WERI-Rb-1 (cell line): Measurements from ENCODE around the gene DCDC1.

ENCODE experiments used
- DNase-seq: peaks from one replicate; pipeline ENCODE4 v3.0.0-alpha.2; 2020
- H3K27ac ChIP-seq: fragments of 250-450 bp; sonication (Bioruptor Pico); 2 replicates; pipeline ENCODE4 v1.5.1; 2020; ENCODE audit warnings: mild to moderate bottlenecking, moderate library complexity
- H3K27me3 ChIP-seq: fragments of 250-450 bp; sonication (Bioruptor Pico); 2 replicates; pipeline ENCODE4 v1.5.1; 2021; ENCODE audit warnings: mild to moderate bottlenecking, low read depth, moderate library complexity; ENCODE audit not compliant: insufficient read depth, severe bottlenecking
- H3K36me3 ChIP-seq: fragments of 250-450 bp; sonication (Bioruptor Pico); 2 replicates; pipeline ENCODE4 v1.5.1; 2020; ENCODE audit warnings: mild to moderate bottlenecking, moderate library complexity
- H3K4me3 ChIP-seq: 2 replicates; pipeline ENCODE4 v1.5.1; 2011; ENCODE audit warnings: low read depth, mild to moderate bottlenecking, control low read depth, low read length
- H3K9me3 ChIP-seq: fragments of 250-450 bp; sonication (Bioruptor Pico); 2 replicates; pipeline ENCODE4 v1.5.1; 2021; ENCODE audit warnings: mild to moderate bottlenecking, moderate library complexity; ENCODE audit not compliant: severe bottlenecking
- TF ChIP-seq, protein P1 (sequence below): IDR thresholded peaks from 2 replicates; pipeline ENCODE4 v1.5.1; 2011; ENCODE audit warnings: low read depth, mild to moderate bottlenecking, control low read depth, inconsistent platforms, low read length

Gene DCDC1

DNA sequence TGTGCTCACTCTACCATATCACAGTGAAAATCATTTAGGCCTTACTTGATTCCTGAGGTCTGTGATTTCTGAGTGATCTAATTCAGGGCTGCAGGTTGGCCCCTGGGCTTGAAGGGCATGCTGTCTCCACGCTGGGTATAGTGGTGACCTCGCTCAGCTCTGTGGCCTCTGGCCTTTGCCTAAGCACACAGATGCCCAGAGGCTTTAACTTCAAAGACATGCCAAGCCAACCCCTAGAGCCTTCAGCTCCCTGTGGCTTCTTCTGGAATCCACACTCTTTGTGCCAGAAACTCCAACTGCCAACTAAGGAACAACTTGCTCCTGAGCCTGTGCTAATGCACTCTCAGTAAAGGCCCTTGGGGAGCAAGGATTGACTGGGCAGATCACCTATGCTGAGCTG is 550.8 kb downstream of the DCDC1 start:
- Histone ChIP-seq H3K27me3 (no peaks in the 10 kb centered on the region), H3K36me3 (no peaks in the 10 kb centered on the region), H3K4me3 (no peak overlapping the region), H3K27ac (no peak overlapping the region), H3K9me3 (no peaks in the 10 kb centered on the region)
- no peak for DNase-seq
- TF ChIP-seq, protein P1, sequence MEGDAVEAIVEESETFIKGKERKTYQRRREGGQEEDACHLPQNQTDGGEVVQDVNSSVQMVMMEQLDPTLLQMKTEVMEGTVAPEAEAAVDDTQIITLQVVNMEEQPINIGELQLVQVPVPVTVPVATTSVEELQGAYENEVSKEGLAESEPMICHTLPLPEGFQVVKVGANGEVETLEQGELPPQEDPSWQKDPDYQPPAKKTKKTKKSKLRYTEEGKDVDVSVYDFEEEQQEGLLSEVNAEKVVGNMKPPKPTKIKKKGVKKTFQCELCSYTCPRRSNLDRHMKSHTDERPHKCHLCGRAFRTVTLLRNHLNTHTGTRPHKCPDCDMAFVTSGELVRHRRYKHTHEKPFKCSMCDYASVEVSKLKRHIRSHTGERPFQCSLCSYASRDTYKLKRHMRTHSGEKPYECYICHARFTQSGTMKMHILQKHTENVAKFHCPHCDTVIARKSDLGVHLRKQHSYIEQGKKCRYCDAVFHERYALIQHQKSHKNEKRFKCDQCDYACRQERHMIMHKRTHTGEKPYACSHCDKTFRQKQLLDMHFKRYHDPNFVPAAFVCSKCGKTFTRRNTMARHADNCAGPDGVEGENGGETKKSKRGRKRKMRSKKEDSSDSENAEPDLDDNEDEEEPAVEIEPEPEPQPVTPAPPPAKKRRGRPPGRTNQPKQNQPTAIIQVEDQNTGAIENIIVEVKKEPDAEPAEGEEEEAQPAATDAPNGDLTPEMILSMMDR: no peak

DNA sequence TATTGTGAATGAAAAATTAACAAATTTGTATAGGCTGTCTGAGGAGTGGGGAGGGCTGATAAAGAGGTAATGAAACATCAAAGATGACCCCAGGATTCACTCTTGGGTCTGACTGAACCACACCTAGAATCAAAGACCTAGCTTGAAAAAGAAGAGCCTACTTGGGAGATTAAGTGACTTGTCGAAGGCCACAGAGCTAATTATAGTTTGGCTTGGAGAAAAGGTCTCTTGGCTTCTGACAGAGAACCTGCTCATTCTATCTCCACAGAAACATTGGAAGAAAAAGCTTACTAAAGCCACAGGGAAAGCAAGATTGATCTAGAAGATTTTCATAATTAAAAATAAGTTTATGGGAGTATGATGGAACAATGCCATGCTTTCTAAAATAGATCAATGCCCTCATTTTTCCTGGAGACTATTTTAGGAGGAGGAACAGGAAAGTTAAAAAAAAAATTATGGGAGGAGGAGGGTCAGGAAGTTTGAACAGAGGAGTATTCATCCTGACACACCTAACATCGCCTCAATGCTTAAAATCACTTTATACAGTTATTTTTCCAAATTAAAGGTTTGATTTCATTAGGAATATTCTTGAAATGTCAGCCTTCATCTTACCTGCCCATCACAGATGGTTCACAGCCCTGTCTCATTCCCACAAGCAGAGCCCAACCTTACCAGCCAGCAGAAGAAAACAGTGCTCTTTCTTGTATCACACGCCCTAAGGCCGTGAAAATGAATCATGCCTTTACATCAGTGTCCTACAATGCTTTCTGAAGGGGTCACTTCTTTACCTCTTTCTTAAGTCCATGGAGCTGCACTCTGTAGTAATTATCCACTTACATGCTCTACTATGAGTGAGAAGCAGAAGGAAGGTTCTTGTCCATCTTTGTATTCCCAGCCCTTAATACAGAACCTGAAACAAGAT is 552.3 kb downstream of the DCDC1 start:
- no peaks in the 10 kb centered on the region for H3K36me3 ChIP-seq
- H3K27ac ChIP-seq: no peak overlapping the region
- no peak overlapping the region for H3K4me3 ChIP-seq
- no peaks in the 10 kb centered on the region for H3K9me3 ChIP-seq
- TF ChIP-seq, protein P1: no peak
- no peaks in the 10 kb centered on the region for H3K27me3 ChIP-seq
- no peak for DNase-seq

DNA sequence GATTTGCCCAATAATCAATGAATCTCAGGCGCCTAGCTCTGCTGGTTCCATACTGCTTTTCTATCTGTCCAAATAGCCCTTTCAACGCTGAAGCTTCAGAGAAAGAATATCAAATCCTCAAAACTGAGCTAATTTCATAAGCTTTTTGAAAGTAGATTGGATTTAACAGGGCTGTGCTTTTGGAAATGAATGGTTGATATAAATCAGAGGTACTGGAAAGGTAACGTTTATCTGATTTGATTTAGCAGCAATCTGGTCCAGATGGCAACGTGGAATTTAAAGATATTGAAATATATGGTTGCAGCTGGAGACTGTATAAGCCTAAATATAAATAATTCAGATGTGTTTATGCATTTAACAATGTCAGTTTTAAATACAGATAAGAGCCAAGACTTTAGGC is 553.9 kb downstream of the DCDC1 start:
- no peaks in the 10 kb centered on the region for H3K9me3 ChIP-seq
- H3K27me3 ChIP-seq: no peaks in the 10 kb centered on the region
- TF ChIP-seq, protein P1: no peak
- H3K4me3 ChIP-seq: no peak overlapping the region
- H3K27ac ChIP-seq: no peak overlapping the region
- DNase-seq: no peak
- no peaks in the 10 kb centered on the region for H3K36me3 ChIP-seq

DNA sequence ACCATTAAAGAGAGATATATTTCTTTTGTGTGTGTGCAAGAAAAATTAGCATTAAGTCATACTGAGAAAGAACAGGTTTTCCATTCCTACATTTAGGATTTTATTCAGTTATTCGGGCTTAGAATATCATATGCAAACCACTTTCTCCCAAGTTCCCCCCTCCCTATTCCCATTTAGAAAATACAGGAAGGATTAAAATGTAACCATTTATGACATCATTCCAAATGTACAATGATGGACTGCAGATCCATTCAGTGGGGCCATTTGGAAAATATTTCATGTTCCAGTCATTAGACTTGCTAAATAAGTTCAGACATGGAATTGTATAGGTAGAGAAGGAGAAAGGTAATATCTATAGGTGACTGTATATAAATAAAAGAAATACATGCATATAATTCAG is 554.8 kb downstream of the DCDC1 start:
- no peaks in the 10 kb centered on the region for H3K9me3 ChIP-seq
- no peaks in the 10 kb centered on the region for H3K27me3 ChIP-seq
- H3K36me3 ChIP-seq: no peaks in the 10 kb centered on the region
- H3K4me3 ChIP-seq: no peak overlapping the region
- DNase-seq: no peak
- no peak overlapping the region for H3K27ac ChIP-seq
- TF ChIP-seq, protein P1: no peak
